ENCODE results near the gene PPM1H.

The PPM1H gene

GRCh38 chr12:62862259-62862881 lies 72.6 kb downstream of the PPM1H start:
- H2BK120ac ChIP-seq (ENCODE audit: low read depth, low read length): no peak overlapping the region
- peak overlapping the region; percentile 44 for H2AK5ac ChIP-seq (ENCODE audit: low read length, severe bottlenecking)
- 49% methylated on average over 2 of the region's 2 CpGs for WGBS
- H4K91ac ChIP-seq (ENCODE audit: low read length): no peak overlapping the region
- no peaks in the 10 kb centered on the region for H3K9me3 ChIP-seq (ENCODE audit: control insufficient read depth, low read length)
- no peak overlapping the region for H3K18ac ChIP-seq (ENCODE audit: low read depth in 1 of 2, low read length in 2 of 2)
- H3K4ac ChIP-seq (ENCODE audit: low read depth in 1 of 2, low read length in 2 of 2): peak overlapping the region in 1 of 2 experiments; percentile 38
- no peak overlapping the region for H3K4me2 ChIP-seq (ENCODE audit: low read length, poor library complexity, severe bottlenecking)
- H2BK15ac ChIP-seq (ENCODE audit: low read depth, poor library complexity, severe bottlenecking): no peak overlapping the region
- no peak overlapping the region for H2AFZ ChIP-seq (ENCODE audit: low read depth, low read length)
- H3K9ac ChIP-seq (ENCODE audit: low read length): no peak overlapping the region
- H2BK5ac ChIP-seq (ENCODE audit: low read depth, low read length, poor library complexity, severe bottlenecking): no peak overlapping the region
- no peak overlapping the region for H4K8ac ChIP-seq (ENCODE audit: low read length)
- peak overlapping the region; percentile 28 for H3K27ac ChIP-seq (ENCODE audit: low read length, poor library complexity, severe bottlenecking)
- H3K4me1 ChIP-seq (ENCODE audit: control insufficient read depth, insufficient read depth, low read depth, low read length): peaks cover 16% of the 10 kb centered on the region
- no peak overlapping the region for H3K4me3 ChIP-seq (ENCODE audit: insufficient read depth in 1 of 2, low read depth in 1 of 2, low read length in 2 of 2)
- no peak overlapping the region for H3K14ac ChIP-seq (ENCODE audit: low read length in 2 of 2)
- no peak overlapping the region for H2BK12ac ChIP-seq (ENCODE audit: low read length in 2 of 2)
- no peaks in the 10 kb centered on the region for H3K27me3 ChIP-seq (ENCODE audit: control insufficient read depth in 1 of 2, insufficient read depth in 1 of 2, low read length in 2 of 2)
- no peak for DNase-seq
- H3K23ac ChIP-seq (ENCODE audit: low read length in 2 of 2): no peak overlapping the region
- H3K36me3 ChIP-seq (ENCODE audit: control insufficient read depth in 1 of 2, insufficient read depth in 2 of 2, low read depth in 1 of 2, low read length in 2 of 2): no peaks in the 10 kb centered on the region
- peaks cover 5% of the 10 kb centered on the region for H3K79me1 ChIP-seq (replicated peaks; ENCODE audit: low read length, poor library complexity, severe bottlenecking)

GRCh38 chr12:62861586-62861985 lies 73.4 kb downstream of the PPM1H start:
- peak overlapping the region in 1 of 2 experiments; percentile 16 for H2BK12ac ChIP-seq (ENCODE audit: low read length in 2 of 2)
- no peak overlapping the region for H2AFZ ChIP-seq (ENCODE audit: low read depth, low read length)
- H3K4ac ChIP-seq (ENCODE audit: low read depth in 1 of 2, low read length in 2 of 2): no peak overlapping the region
- peaks cover 16% of the 10 kb centered on the region for H3K4me1 ChIP-seq (ENCODE audit: control insufficient read depth, insufficient read depth, low read depth, low read length)
- WGBS: 80% methylated on average over 4 of the region's 4 CpGs
- no peaks in the 10 kb centered on the region for H3K27me3 ChIP-seq (ENCODE audit: control insufficient read depth in 1 of 2, insufficient read depth in 1 of 2, low read length in 2 of 2)
- H4K91ac ChIP-seq (ENCODE audit: low read length): no peak overlapping the region
- no peaks in the 10 kb centered on the region for H3K9me3 ChIP-seq (ENCODE audit: control insufficient read depth, low read length)
- no peak overlapping the region for H2BK5ac ChIP-seq (ENCODE audit: low read depth, low read length, poor library complexity, severe bottlenecking)
- no peaks in the 10 kb centered on the region for H3K36me3 ChIP-seq (ENCODE audit: control insufficient read depth in 1 of 2, insufficient read depth in 2 of 2, low read depth in 1 of 2, low read length in 2 of 2)
- H3K23ac ChIP-seq (ENCODE audit: low read length in 2 of 2): no peak overlapping the region
- H2AK5ac ChIP-seq (ENCODE audit: low read length, severe bottlenecking): peak overlapping the region; percentile 93
- H3K14ac ChIP-seq (ENCODE audit: low read length in 2 of 2): no peak overlapping the region
- DNase-seq: no peak
- no peak overlapping the region for H2BK120ac ChIP-seq (ENCODE audit: low read depth, low read length)
- H4K8ac ChIP-seq (ENCODE audit: low read length): peak overlapping the region; percentile 7
- H3K4me3 ChIP-seq (ENCODE audit: insufficient read depth in 1 of 2, low read depth in 1 of 2, low read length in 2 of 2): no peak overlapping the region
- H3K4me2 ChIP-seq (ENCODE audit: low read length, poor library complexity, severe bottlenecking): no peak overlapping the region
- H2BK15ac ChIP-seq (ENCODE audit: low read depth, poor library complexity, severe bottlenecking): no peak overlapping the region
- H3K9ac ChIP-seq (ENCODE audit: low read length): no peak overlapping the region
- peak overlapping the region in 1 of 2 experiments; percentile 12 for H3K18ac ChIP-seq (ENCODE audit: low read depth in 1 of 2, low read length in 2 of 2)
- H3K27ac ChIP-seq (ENCODE audit: low read length, poor library complexity, severe bottlenecking): peak overlapping the region; percentile 28
- peaks cover 5% of the 10 kb centered on the region for H3K79me1 ChIP-seq (replicated peaks; ENCODE audit: low read length, poor library complexity, severe bottlenecking)

- Histone ChIP-seq H3K14ac (ENCODE audit: low read length in 2 of 2) (no peak overlapping the region), H3K18ac (ENCODE audit: low read depth in 1 of 2, low read length in 2 of 2) (no peak overlapping the region), H3K36me3 (ENCODE audit: control insufficient read depth in 1 of 2, insufficient read depth in 2 of 2, low read depth in 1 of 2, low read length in 2 of 2) (no peaks in the 10 kb centered on the region), H3K9ac (ENCODE audit: low read length) (no peak overlapping the region), H3K4me3 (ENCODE audit: insufficient read depth in 1 of 2, low read depth in 1 of 2, low read length in 2 of 2) (no peak overlapping the region), H2BK120ac (ENCODE audit: low read depth, low read length) (no peak overlapping the region), H4K8ac (ENCODE audit: low read length) (no peak overlapping the region), H2AK5ac (ENCODE audit: low read length, severe bottlenecking) (no peak overlapping the region), H2AFZ (ENCODE audit: low read depth, low read length) (no peak overlapping the region), H3K4me2 (ENCODE audit: low read length, poor library complexity, severe bottlenecking) (no peak overlapping the region), H4K91ac (ENCODE audit: low read length) (no peak overlapping the region), H2BK15ac (ENCODE audit: low read depth, poor library complexity, severe bottlenecking) (no peak overlapping the region), H3K4me1 (ENCODE audit: control insufficient read depth, insufficient read depth, low read depth, low read length) (peaks cover 12% of the 10 kb centered on the region), H2BK12ac (ENCODE audit: low read length in 2 of 2) (no peak overlapping the region), H3K9me3 (ENCODE audit: control insufficient read depth, low read length) (no peaks in the 10 kb centered on the region), H3K27me3 (ENCODE audit: control insufficient read depth in 1 of 2, insufficient read depth in 1 of 2, low read length in 2 of 2) (no peaks in the 10 kb centered on the region), H3K23ac (ENCODE audit: low read length in 2 of 2) (no peak overlapping the region), H3K27ac (ENCODE audit: low read length, poor library complexity, severe bottlenecking) (peak overlapping the region; percentile 51), H3K4ac (ENCODE audit: low read depth in 1 of 2, low read length in 2 of 2) (no peak overlapping the region), H2BK5ac (ENCODE audit: low read depth, low read length, poor library complexity, severe bottlenecking) (no peak overlapping the region), H3K79me1 (replicated peaks; ENCODE audit: low read length, poor library complexity, severe bottlenecking) (peaks cover 5% of the 10 kb centered on the region)
- no peak for DNase-seq
- 86% methylated on average over 7 of the region's 10 CpGs for WGBS
These were observed 74.2 kb downstream of the PPM1H start for GRCh38 chr12:62860501-62861411.

GRCh38 chr12:62860020-62860419 lies 74.9 kb downstream of the PPM1H start:
- no peak overlapping the region for H4K8ac ChIP-seq (ENCODE audit: low read length)
- H3K23ac ChIP-seq (ENCODE audit: low read length in 2 of 2): no peak overlapping the region
- H4K91ac ChIP-seq (ENCODE audit: low read length): no peak overlapping the region
- H2BK12ac ChIP-seq (ENCODE audit: low read length in 2 of 2): no peak overlapping the region
- H2BK5ac ChIP-seq (ENCODE audit: low read depth, low read length, poor library complexity, severe bottlenecking): no peak overlapping the region
- no peak for DNase-seq
- H3K4me1 ChIP-seq (ENCODE audit: control insufficient read depth, insufficient read depth, low read depth, low read length): peaks cover 7% of the 10 kb centered on the region
- no peaks in the 10 kb centered on the region for H3K27me3 ChIP-seq (ENCODE audit: control insufficient read depth in 1 of 2, insufficient read depth in 1 of 2, low read length in 2 of 2)
- H3K79me1 ChIP-seq (replicated peaks; ENCODE audit: low read length, poor library complexity, severe bottlenecking): peaks cover 6% of the 10 kb centered on the region
- H3K4ac ChIP-seq (ENCODE audit: low read depth in 1 of 2, low read length in 2 of 2): no peak overlapping the region
- no peak overlapping the region for H2AFZ ChIP-seq (ENCODE audit: low read depth, low read length)
- no peaks in the 10 kb centered on the region for H3K36me3 ChIP-seq (ENCODE audit: control insufficient read depth in 1 of 2, insufficient read depth in 2 of 2, low read depth in 1 of 2, low read length in 2 of 2)
- peak overlapping the region; percentile 76 for H2AK5ac ChIP-seq (ENCODE audit: low read length, severe bottlenecking)
- H3K9ac ChIP-seq (ENCODE audit: low read length): no peak overlapping the region
- H3K18ac ChIP-seq (ENCODE audit: low read depth in 1 of 2, low read length in 2 of 2): no peak overlapping the region
- H3K9me3 ChIP-seq (ENCODE audit: control insufficient read depth, low read length): no peaks in the 10 kb centered on the region
- H2BK120ac ChIP-seq (ENCODE audit: low read depth, low read length): no peak overlapping the region
- H2BK15ac ChIP-seq (ENCODE audit: low read depth, poor library complexity, severe bottlenecking): no peak overlapping the region
- no peak overlapping the region for H3K4me3 ChIP-seq (ENCODE audit: insufficient read depth in 1 of 2, low read depth in 1 of 2, low read length in 2 of 2)
- 85% methylated on average over 1 of the region's 5 CpGs for WGBS
- no peak overlapping the region for H3K4me2 ChIP-seq (ENCODE audit: low read length, poor library complexity, severe bottlenecking)
- H3K27ac ChIP-seq (ENCODE audit: low read length, poor library complexity, severe bottlenecking): no peak overlapping the region
- no peak overlapping the region for H3K14ac ChIP-seq (ENCODE audit: low read length in 2 of 2)

Measured in mesenchymal stem cell (in vitro differentiated cells and primary cell).